ENCODE results near the gene IHH.

IHH gene

DNA sequence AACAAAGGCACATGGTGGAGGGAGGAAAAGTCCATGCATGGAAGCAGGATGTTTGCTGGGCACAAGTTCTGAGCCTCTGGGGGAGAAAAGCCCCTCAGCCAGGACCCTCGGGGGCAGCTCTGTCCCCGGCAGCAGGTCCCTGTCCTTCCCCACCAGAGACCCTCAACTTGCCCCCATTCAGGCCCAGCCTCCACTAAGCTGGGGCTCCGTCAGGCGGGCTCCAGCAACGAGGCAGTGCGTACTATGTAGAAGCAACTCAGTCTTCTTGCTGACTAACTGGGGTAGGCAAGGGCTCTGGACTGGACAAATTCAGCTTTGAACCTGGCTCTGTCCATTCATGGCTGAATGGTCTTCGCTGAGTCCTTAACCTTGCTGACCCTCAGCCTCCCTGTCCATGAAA, 42.4 kb downstream of the IHH start:
- DNase-seq, result no peak

DNA sequence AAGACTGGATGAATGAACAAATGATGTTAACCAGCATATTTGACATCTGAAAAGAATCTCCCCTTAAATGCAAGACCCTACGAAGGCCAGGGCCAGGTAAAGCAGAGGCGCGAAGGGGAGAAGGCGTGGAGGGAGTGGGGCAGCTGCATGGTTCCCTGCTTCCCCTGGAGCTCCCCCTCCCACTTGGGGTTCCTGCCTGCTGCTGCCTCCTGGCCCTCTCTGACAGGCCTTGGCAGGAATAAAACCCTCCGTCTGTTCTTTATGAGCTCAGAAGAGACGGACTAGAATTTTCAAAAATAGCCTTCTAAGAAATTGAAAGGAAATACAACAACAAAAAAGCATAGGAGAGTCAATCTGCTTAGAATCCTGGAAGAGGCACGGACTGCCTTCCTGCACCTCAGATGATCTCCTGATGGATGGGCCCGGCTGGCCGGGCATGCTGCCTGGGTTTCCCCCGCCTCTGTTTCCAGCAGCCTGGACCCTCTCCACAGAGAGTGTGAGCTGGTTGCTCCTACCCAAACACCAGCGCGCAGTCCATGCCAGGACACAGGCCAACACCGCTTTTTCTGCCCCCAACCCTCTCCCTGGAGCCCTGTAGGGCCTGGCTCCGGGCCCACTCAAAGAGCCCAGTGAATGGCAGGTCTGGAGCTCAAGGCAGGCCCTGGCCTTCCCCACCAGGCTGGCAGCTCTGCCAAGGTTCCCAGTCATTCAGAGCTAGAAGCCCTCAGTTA, 43.4 kb downstream of the IHH start:
- no peak for DNase-seq

DNA sequence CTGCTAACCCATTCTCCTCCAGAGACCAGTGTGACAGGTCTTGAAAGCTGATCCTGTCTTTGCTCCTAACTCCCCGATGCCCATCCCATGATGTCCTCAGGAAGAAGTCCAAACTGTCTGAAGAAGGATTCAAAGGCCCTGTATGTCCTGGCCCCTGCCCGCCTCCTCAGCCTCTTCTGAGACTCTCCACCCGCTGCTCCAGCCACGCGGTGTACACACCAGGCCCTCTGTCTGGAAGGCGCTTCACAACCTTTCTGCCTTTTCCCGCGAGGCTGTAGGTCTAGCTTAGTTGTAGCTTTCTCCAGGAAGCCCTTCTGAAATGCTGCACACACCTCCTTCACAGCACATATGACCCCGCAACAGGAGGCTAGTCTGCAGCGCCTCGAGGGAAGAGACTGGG, 44.0 kb downstream of the IHH start:
- no peak for DNase-seq

DNA sequence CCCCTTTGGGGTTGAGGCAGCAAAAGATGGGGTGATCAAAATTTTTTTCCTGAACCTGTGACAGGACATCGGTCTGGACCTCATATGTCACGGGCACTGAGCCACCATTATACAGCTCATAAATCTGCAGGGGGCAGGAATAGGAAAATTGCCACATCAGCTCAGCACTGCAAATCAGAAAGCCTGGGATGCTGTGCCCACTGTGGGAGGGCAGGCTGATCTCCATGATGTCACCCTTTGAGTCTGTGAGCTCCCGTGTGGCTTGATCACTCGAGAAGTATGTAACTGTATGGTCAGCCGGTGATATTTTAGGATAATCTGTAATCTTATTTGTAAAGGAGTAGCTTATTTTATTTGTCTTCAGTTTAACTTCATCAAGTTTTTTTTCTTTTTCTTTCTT, 49.8 kb downstream of the IHH start:
- DNase-seq, result no peak

DNA sequence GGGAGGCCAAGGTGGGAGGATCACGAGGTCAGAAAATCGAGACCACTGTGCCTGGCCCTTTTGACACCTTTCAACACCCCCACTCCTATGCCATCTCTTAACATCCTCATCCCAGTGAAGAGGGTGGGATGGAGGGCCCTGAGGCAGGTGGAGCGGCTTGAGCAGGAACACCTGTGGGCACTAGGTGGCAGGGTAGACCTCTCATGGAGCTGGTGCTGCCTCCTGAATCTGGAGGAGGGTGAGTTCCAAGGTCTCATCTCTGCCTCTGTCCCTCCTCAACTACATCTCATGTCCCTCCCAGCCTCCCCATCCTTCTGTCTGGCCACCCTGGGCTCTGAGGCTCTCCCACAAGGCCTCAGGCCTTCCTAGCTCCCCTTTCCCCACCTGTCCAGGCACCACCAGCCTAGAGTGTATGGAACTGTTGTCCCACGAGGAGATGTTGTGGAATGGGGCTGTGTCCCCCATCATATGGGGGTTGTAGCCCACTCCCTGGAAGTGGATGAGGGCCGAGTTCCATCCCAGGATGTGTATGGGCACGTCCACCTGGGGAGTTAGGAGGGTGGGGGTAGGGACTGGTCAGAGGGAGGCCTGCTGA, 50.5 kb downstream of the IHH start:
- no peak for DNase-seq

DNA sequence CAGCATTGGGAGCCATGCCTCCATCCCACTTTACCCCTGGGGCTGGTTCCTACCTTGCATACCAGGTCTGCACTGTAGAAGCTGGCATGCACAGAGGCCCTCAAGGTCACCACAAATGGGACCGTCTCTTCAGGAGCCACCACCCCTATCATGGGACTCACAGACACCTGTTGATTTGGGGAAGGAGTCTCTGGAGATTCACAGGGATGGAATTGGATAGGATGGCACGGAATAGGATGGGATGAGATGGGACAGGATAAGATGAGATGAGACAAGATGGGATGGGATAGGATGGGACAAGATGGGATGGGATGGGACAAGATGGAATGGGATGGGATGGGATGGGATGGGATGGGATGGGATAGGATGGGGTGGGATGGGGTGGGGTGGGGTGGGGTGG, 51.4 kb downstream of the IHH start:
- no peak for DNase-seq
